Right cardiac atrium (tissue), 5 donors: ENCODE results near the gene ME3. TPM values are rescaled to one million over a fixed set of nuclear protein-coding genes. Genes with fewer than 3 reads are reported as not detected.
"Not testable (repeated sequence)": the region's sequence is repeated elsewhere in the genome, so short reads cannot be mapped to it uniquely, and the experiment has no call there.

Source experiments
- ATAC-seq, 2 donors: fragments of 200-7000 bp; cut with Tn5 transposase; one replicate each; pipeline versions ENCODE4 v1.8.0 to v1.9.1; 2020; ENCODE audit warnings: moderate library complexity in 2 of 2, mild to moderate bottlenecking in 1 of 2
- DNase-seq, 3 donors: peaks; one replicate each; pipeline ENCODE4 v3.0.0-alpha.2; 2020
- H3K27ac ChIP-seq: one replicate; pipeline ENCODE4 v1.5.1; 2013; ENCODE audit warnings: mild to moderate bottlenecking, low read length, control low read depth, moderate library complexity
- H3K27me3 ChIP-seq: one replicate; pipeline ENCODE4 v1.6.1; 2013; ENCODE audit not compliant: control insufficient read depth, insufficient read depth
- H3K4me1 ChIP-seq: one replicate; pipeline ENCODE4 v1.6.1; 2013; ENCODE audit warnings: low read length; ENCODE audit not compliant: control insufficient read depth, insufficient read depth
- H3K4me3 ChIP-seq: one replicate; pipeline ENCODE4 v1.5.1; 2013; ENCODE audit warnings: low read length, control low read depth
- H3K9me3 ChIP-seq: one replicate; pipeline ENCODE4 v1.6.1; 2013; ENCODE audit warnings: low read length; ENCODE audit not compliant: control insufficient read depth
- WGBS: extraction: QIAGEN DNeasy Blood & Tissue Kit; methylation state at CpG from one replicate; pipeline ENCODE4 v1.1.7; 2013; 5-methylcytosine and 5-hydroxymethylcytosine counted together
- intact Hi-C, 4 donors: fragments of 100-400 bp; cut with DNase I; formaldehyde crosslinking; loops; one replicate each; pipeline versions ENCODE4 v1.11.0 to v1.14.0; 2022 to 2023
- polyA plus RNA-seq: library from polyadenylated mRNA; stranded (reverse); fragments of 200-250 nt; gene quantifications from one replicate; pipeline ENCODE4 v1.2.3, GENCODE V29; 2013
- total RNA-seq, 4 donors: library from RNA; stranded (reverse); fragmentation: NEBNext Ultra II Directional; extraction: Animal tissue kit (Norgen Biotek cat#: 25700); gene quantifications; one replicate each; pipeline ENCODE4 v1.2.1, GENCODE V29; 2021
- donor health status: healthy with polysubstance abuse.
- donor health status: DM: no; HTN: yes; CAD: no.
- donor health status: DM: no; HTN: no; CAD: no.
- donor health status: DM: no; HTN: yes; CAD: no; lungs with severe emphysema.
- donor health status: DM: yes; HTN: yes; CAD: no.

ME3 gene
- total and polyA plus RNA-seq, 5 donors, result 20.8 to 24.0 (median 23.6) TPM

DNA sequence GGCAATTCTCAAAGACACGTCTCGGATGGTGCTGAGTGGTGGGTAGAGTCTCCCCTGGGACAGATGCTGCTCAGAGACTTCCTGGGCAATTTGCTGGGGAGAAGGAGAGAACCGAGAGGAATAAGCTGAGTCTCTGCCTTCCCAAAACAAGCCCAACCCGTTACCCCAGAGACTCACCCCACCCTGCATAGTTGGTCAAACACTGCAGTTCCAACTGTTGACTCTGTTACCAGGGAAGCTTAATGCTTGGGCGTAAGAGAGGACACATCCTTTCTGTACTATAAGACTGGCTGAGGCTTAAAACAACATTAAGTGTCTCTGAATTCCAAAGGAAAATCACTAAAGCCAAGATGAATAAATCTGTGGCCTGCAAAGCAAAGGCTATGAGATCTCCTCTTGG, 229.6 kb downstream of the ME3 start:
- Histone ChIP-seq H3K27me3 (no peaks in the 10 kb centered on the region), H3K9me3 (no peaks in the 10 kb centered on the region), H3K4me3 (no peak overlapping the region), H3K4me1 (peaks cover 7% of the 10 kb centered on the region), H3K27ac (no peak overlapping the region)
- 75% methylated on average over 5 of the region's 5 CpGs for WGBS
- ATAC-seq, result peak in 1 of 2 donors; percentile 56
- peak in 1 of 3 donors; percentile 32 for DNase-seq
- intact Hi-C loops, result no loop called here

DNA sequence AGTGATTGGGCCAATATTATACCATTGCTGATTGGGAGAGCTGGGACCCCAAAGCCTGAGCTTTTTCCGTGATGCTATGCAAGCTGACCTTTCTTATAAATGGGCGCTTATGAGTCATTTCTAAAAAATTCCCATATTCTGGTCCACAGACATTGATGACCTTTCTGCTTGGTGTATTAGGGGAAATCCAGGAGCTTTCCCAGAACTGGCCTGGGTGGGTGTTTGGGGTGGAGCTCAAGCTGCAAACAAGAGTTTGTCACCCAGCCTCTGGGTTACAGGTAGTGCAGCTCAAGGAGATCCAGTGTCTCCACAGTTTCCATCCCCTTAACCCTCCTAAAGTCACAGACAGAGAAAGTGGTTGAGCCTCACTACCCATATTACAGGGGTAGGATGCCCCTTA, 230.0 kb downstream of the ME3 start:
- DNase-seq (peak in 1 of 3 donors; percentile 51), ATAC-seq (peak in 1 of 2 donors; percentile 60)
- Histone ChIP-seq H3K4me1 (peaks cover 7% of the 10 kb centered on the region), H3K9me3 (no peaks in the 10 kb centered on the region), H3K27me3 (no peaks in the 10 kb centered on the region), H3K27ac (no peak overlapping the region), H3K4me3 (no peak overlapping the region)
- 84% methylated on average over 2 of the region's 2 CpGs for WGBS
- intact Hi-C loops, result no loop called here

DNA sequence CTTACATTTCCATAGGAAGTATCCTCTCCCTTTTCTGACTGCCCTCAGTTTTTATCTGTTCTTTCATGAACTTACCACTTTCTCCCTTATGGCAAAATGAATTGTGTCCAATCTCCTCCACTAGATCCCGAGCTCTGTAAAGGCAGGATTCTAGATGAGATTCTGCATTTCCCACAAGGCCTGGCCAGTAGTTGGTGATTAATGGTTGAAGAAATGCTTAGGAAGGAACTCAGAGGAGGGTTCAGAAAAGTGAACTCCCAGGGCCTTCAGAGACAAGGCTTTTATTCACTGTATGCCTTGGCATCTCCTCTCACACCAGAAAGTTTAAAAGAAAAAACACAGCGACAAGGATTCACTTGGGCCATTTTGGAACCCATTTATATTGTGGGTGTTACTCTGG, 231.6 kb downstream of the ME3 start:
- Histone ChIP-seq H3K27me3 (no peaks in the 10 kb centered on the region), H3K4me1 (peaks cover 7% of the 10 kb centered on the region), H3K4me3 (no peak overlapping the region), H3K27ac (peak overlapping the region; percentile 5), H3K9me3 (no peaks in the 10 kb centered on the region)
- intact Hi-C loops, result no loop called here
- DNase-seq, result no peak
- peak; percentile 10 to 32 for ATAC-seq
- 53% methylated on average over 2 of the region's 2 CpGs for WGBS

DNA sequence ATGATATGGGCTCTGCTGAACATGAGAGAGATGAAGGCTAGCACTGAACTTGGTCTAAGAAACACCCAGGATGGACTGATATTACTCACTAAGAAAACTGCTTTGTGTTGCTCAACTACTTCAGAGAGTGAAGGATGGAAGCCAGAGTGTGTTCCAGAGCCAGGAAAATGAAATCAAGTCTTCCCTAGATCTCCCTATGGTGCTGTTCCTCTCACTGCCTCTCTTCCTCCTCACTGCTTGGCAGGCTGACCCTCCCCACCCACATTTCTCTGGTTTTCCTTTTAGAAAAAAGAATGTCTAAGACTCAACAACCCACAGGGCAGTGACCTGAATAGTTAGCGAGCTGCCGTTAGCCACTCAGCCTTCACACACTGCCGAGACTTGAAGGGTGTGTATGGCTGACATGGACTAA, 232.1 kb downstream of the ME3 start:
- intact Hi-C loops, result no loop called here

DNA sequence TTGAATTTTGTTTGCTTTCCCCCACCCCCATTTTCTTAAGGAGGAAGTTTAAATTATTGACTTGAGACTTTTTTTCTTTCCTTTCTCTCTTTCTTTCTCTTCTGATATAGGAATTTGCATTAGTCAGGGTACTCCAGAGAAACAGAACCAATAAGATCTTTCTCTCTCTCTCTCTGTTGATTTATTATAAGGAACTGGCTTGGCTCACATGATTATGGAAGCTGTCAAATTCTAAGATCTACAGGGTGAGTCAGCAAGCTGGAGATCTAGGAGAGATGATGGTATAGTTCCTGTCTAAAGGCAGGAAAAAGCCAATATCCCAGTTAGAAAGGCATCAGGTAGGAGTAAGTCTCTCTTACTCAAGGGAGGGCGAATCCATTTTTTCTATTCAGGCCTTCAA, 233.7 kb downstream of the ME3 start:
- ATAC-seq, result no peak
- WGBS, result 98% methylated on average over 1 of the region's 1 CpG
- intact Hi-C loops, result no loop called here
- peaks cover 7% of the 10 kb centered on the region for H3K4me1 ChIP-seq
- H3K27ac ChIP-seq, result no peak overlapping the region
- no peaks in the 10 kb centered on the region for H3K27me3 ChIP-seq
- H3K9me3 ChIP-seq, result no peaks in the 10 kb centered on the region
- no peak overlapping the region for H3K4me3 ChIP-seq
- DNase-seq, result no peak

More for the DNA sequence above, 232.1 kb downstream of the ME3 start:
- ATAC-seq, result peak; percentile 86 to 94
- peak; percentile 71 to 84 (median 81) for DNase-seq
- 62% methylated on average over 3 of the region's 3 CpGs for WGBS
- Histone ChIP-seq H3K27me3 (no peaks in the 10 kb centered on the region), H3K4me1 (peaks cover 7% of the 10 kb centered on the region), H3K27ac (peak overlapping the region; percentile 14), H3K4me3 (no peak overlapping the region), H3K9me3 (no peaks in the 10 kb centered on the region)

DNA sequence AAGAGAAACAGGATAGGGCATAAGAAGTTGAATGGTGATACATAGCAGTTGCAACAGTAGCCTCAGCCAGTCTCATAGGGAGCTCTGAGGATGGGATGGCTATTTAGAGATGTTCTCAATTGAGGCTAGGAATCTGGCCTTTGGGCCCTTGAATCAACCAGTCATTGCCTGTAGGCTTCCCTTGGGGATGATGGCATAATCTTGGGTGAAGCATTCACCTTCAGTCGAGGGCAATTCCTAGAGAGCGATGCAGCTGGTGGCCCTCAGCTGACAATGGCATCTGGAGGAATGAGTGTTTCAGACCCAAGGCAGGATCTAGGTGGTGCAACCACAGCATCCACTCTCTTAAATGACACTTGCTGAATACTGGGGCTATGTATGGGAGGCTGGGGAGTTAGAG, 236.7 kb downstream of the ME3 start:
- ATAC-seq (no peak), DNase-seq (no peak)
- 94% methylated on average over 2 of the region's 2 CpGs for WGBS
- H3K9me3 ChIP-seq, result no peaks in the 10 kb centered on the region
- no peak overlapping the region for H3K4me3 ChIP-seq
- H3K27ac ChIP-seq, result no peak overlapping the region
- intact Hi-C loops, result no loop called here
- H3K4me1 ChIP-seq, result peaks cover 2% of the 10 kb centered on the region
- H3K27me3 ChIP-seq, result no peaks in the 10 kb centered on the region

DNA sequence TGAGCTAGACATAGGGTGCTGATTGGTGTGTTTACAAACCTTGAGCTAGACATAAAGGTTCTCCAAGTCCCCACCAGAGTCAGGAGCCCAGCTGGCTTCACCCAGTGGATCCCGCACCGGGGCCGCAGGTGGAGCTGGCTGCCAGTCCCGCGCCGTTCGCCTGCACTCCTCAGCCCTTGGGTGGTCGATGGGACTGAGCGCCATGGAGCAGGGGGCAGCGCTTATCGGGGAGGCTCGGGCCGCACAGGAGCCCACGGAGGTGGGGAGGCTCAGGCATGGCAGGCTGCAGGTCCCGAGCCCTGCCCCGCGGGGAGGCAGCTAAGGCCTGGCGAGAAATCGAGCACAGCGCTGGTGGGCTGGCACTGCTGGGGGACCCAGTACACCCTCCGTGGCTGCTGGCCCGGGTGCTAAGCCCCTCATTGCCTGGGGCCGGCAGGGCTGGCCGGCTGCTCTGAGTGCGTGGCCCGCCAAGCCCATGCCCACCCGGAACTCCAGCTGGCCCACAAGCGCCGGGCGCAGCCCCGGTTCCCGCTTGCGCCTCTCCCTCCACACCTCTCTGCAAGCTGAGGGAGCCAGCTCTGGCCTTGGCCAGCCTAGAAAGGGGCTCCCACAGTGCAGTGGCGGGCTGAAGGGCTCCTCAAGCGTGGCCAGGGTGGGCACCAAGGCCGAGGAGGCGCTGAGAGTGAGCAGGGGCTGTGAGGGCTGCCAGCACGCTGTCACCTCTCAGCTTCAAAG, 238.9 kb downstream of the ME3 start:
- ATAC-seq, H3K4me3 ChIP-seq, H3K27me3 ChIP-seq, intact Hi-C loops, H3K27ac ChIP-seq, H3K9me3 ChIP-seq, H3K4me1 ChIP-seq: not testable (repeated sequence)
- DNase-seq, result peak in 1 of 3 donors; percentile 34
- WGBS, result 97% methylated on average over 38 of the region's 38 CpGs

DNA sequence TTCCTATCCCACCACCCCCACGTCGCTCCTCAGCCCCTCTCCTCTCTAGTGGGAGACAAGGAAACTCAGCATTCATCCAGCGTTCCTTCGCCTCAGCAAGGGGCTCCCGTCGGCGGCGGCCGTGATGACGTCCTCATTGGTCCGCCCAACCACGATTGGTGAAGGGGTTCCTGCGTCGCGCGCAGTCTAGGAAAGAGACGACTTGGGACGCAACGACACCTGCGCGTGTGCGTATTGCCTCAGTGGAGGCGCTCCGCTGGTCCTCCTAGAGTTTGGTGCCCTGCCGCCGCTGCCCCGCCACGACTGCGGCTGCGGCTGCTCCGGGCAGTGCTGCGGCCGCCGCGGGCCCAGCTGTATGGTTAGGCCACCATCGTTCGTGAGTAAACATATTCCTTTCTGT, 241.2 kb downstream of the ME3 start:
- H3K4me1 ChIP-seq, result no peaks in the 10 kb centered on the region
- intact Hi-C loops, result no loop called here
- no peak overlapping the region for H3K27ac ChIP-seq
- 85% methylated on average over 37 of the region's 37 CpGs for WGBS
- ATAC-seq (no peak), DNase-seq (peak in 1 of 3 donors; percentile 52)
- no peak overlapping the region for H3K4me3 ChIP-seq
- no peaks in the 10 kb centered on the region for H3K27me3 ChIP-seq
- no peaks in the 10 kb centered on the region for H3K9me3 ChIP-seq

GRCh38 chr11:86427441-86427840, 245.0 kb downstream of the ME3 start:
- no peaks in the 10 kb centered on the region for H3K4me1 ChIP-seq
- no peaks in the 10 kb centered on the region for H3K27me3 ChIP-seq
- intact Hi-C loops, result no loop called here
- DNase-seq (no peak), ATAC-seq (no peak)
- no peaks in the 10 kb centered on the region for H3K9me3 ChIP-seq
- no peak overlapping the region for H3K27ac ChIP-seq
- no peak overlapping the region for H3K4me3 ChIP-seq

- intact Hi-C loops, H3K27me3 ChIP-seq, H3K4me1 ChIP-seq, H3K27ac ChIP-seq, DNase-seq, H3K4me3 ChIP-seq, ATAC-seq, H3K9me3 ChIP-seq: not testable (repeated sequence)
- 18% methylated on average over 4 of the region's 4 CpGs for WGBS
Observed at GRCh38 chr11:86423488-86423887, 248.9 kb downstream of the ME3 start.

GRCh38 chr11:86422371-86422770, 250.0 kb downstream of the ME3 start:
- ATAC-seq, result no peak
- intact Hi-C loops, result no loop called here

DNA sequence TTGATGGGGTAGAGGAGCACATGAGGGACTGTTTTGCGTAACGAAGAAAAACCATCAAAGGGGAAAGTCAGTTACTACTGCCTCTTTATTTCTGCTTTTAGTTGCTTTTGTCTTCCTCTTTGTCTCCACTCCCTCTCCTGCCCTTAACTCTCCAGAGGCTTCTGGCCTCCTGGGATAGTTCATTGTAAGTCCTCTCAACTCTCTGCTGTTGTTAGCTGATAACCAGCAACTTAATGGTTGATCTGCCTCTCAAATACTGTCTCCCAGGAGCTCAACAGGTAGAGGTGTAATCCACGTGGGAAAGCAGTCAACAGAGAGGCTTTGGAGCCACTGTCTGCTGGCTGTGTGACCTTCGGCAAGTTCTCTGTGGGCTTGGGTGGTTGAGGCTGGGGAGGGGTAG, 250.5 kb downstream of the ME3 start:
- ATAC-seq, result no peak
- H3K27ac ChIP-seq, result no peak overlapping the region
- DNase-seq, result no peak
- H3K27me3 ChIP-seq, result no peaks in the 10 kb centered on the region
- H3K4me1 ChIP-seq, result no peaks in the 10 kb centered on the region
- no peaks in the 10 kb centered on the region for H3K9me3 ChIP-seq
- intact Hi-C loops, result no loop called here
- 89% methylated on average over 4 of the region's 4 CpGs for WGBS
- no peak overlapping the region for H3K4me3 ChIP-seq

More at GRCh38 chr11:86422371-86422770, 250.0 kb downstream of the ME3 start:
- H3K27ac ChIP-seq, result no peak overlapping the region
- no peak for DNase-seq
- H3K4me1 ChIP-seq, result no peaks in the 10 kb centered on the region
- no peak overlapping the region for H3K4me3 ChIP-seq
- H3K27me3 ChIP-seq, result no peaks in the 10 kb centered on the region
- H3K9me3 ChIP-seq, result no peaks in the 10 kb centered on the region
- WGBS, result 83% methylated on average over 12 of the region's 12 CpGs
